ENCODE measurements around the gene ARMH4. TPM values are rescaled to one million over a fixed set of nuclear protein-coding genes. Genes with fewer than 3 reads are reported as not detected.

ARMH4 gene
- total RNA-seq, 4 donors from 2014 or later: 1.2 to 3.7 (median 2.0) TPM

- no peaks in the 10 kb centered on the region for H3K4me1 ChIP-seq
- H3K9me3 ChIP-seq: no peaks in the 10 kb centered on the region
- in situ Hi-C loops (cut with MboI; ENCODE audit: low sequenced_read_pairs in 4 of 4) (no loop called here), intact Hi-C loops (cut with DNase I; ENCODE audit: low total_unique reads) (no loop called here)
- no peak overlapping the region for H3K4me3 ChIP-seq
- H3K27me3 ChIP-seq: no peaks in the 10 kb centered on the region
- ATAC-seq: no peak
- TF ChIP-seq POLR2A (IDR thresholded peaks at IDR 0.05): no peak
- TF ChIP-seq CTCF (IDR thresholded peaks at IDR 0.05 in 4 of 5, conservative IDR thresholded peaks at IDR 0.05 in 1 of 5): no peak
- DNase-seq: no peak
- no peak overlapping the region for H3K27ac ChIP-seq
- H3K36me3 ChIP-seq: no peaks in the 10 kb centered on the region
Observed at GRCh38 chr14:58138714-58139482, 13.1 kb downstream of the ARMH4 start.

GRCh38 chr14:58138031-58138713, 13.8 kb downstream of the ARMH4 start:
- in situ Hi-C loops (cut with MboI; ENCODE audit: low sequenced_read_pairs in 4 of 4): no loop called here
- ATAC-seq (no peak), DNase-seq (no peak)
- Histone ChIP-seq H3K27me3 (no peaks in the 10 kb centered on the region), H3K36me3 (no peaks in the 10 kb centered on the region), H3K4me3 (no peak overlapping the region), H3K27ac (no peak overlapping the region), H3K4me1 (no peaks in the 10 kb centered on the region), H3K9me3 (no peaks in the 10 kb centered on the region)
- intact Hi-C loops (cut with DNase I; ENCODE audit: low total_unique reads): no loop called here
- no peak for TF ChIP-seq POLR2A (IDR thresholded peaks at IDR 0.05)
- no peak for TF ChIP-seq CTCF (IDR thresholded peaks at IDR 0.05 in 4 of 5, conservative IDR thresholded peaks at IDR 0.05 in 1 of 5)

GRCh38 chr14:58133739-58134138, 18.3 kb downstream of the ARMH4 start:
- no peak for DNase-seq
- in situ Hi-C loops (cut with MboI; ENCODE audit: low sequenced_read_pairs in 4 of 4) (no loop called here), intact Hi-C loops (cut with DNase I; ENCODE audit: low total_unique reads) (no loop called here)
- Histone ChIP-seq H3K27me3 (no peaks in the 10 kb centered on the region), H3K36me3 (no peaks in the 10 kb centered on the region), H3K27ac (no peak overlapping the region), H3K4me3 (no peak overlapping the region), H3K9me3 (no peaks in the 10 kb centered on the region), H3K4me1 (no peaks in the 10 kb centered on the region)
- ATAC-seq: no peak
- TF ChIP-seq CTCF (IDR thresholded peaks at IDR 0.05 in 4 of 5, conservative IDR thresholded peaks at IDR 0.05 in 1 of 5) (no peak), POLR2A (IDR thresholded peaks at IDR 0.05) (no peak)

GRCh38 chr14:58131386-58131785, 20.6 kb downstream of the ARMH4 start:
- in situ Hi-C loops (cut with MboI; ENCODE audit: low sequenced_read_pairs in 4 of 4) (no loop called here), intact Hi-C loops (cut with DNase I; ENCODE audit: low total_unique reads) (no loop called here)
- Histone ChIP-seq H3K4me1 (no peaks in the 10 kb centered on the region), H3K4me3 (no peak overlapping the region), H3K9me3 (no peaks in the 10 kb centered on the region), H3K27ac (no peak overlapping the region), H3K27me3 (no peaks in the 10 kb centered on the region), H3K36me3 (no peaks in the 10 kb centered on the region)
- ATAC-seq: no peak
- no peak for DNase-seq
- TF ChIP-seq CTCF (IDR thresholded peaks at IDR 0.05 in 4 of 5, conservative IDR thresholded peaks at IDR 0.05 in 1 of 5) (no peak), POLR2A (IDR thresholded peaks at IDR 0.05) (no peak)
